DND-41 (cell line): Measurements from ENCODE around the gene LYRM9.

Experiments
- ATAC-seq: fragments of 200-7000 bp; cut with Tn5 transposase; 3 replicates; pipeline ENCODE4 v1.9.1; 2021; ENCODE audit warnings: low read depth; ENCODE audit not compliant: insufficient read depth
- DNase-seq: peaks from one replicate; pipeline ENCODE4 v3.0.0-alpha.2; 2020
- H2AFZ ChIP-seq: 2 replicates; pipeline ENCODE4 v1.6.0; 2012; ENCODE audit warnings: low read depth, low read length
- H3K27ac ChIP-seq: 2 replicates; pipeline ENCODE4 v1.5.1; 2012; ENCODE audit warnings: low read length, inconsistent platforms
- H3K27me3 ChIP-seq: fragments of 200-600 bp; sonication (generic); 2 replicates; pipeline ENCODE4 v1.6.0; 2012; ENCODE audit warnings: low read length, mild to moderate bottlenecking, inconsistent platforms; ENCODE audit not compliant: insufficient read depth, poor library complexity
- H3K36me3 ChIP-seq: 2 replicates; pipeline ENCODE4 v1.5.1; 2012; ENCODE audit warnings: low read length, inconsistent platforms; ENCODE audit not compliant: insufficient read depth
- H3K4me1 ChIP-seq: 2 replicates; pipeline ENCODE4 v1.5.1; 2012; ENCODE audit warnings: mild to moderate bottlenecking, low read length; ENCODE audit not compliant: insufficient read depth
- H3K4me2 ChIP-seq: 2 replicates; pipeline ENCODE4 v1.6.0; 2012; ENCODE audit warnings: mild to moderate bottlenecking, moderate library complexity, low read length, inconsistent platforms; ENCODE audit not compliant: insufficient read depth
- H3K4me3 ChIP-seq, 2 experiments: fragments of 200-600 bp in 1 of 2; shearing (Covaris generic) in 1 of 2; 2 replicates each; pipeline ENCODE4 v1.5.1; 2012 to 2016; ENCODE audit warnings: inconsistent platforms in 2 of 2, low read length in 2 of 2, mild to moderate bottlenecking in 2 of 2, low read depth in 1 of 2, moderate library complexity in 1 of 2
- H3K79me2 ChIP-seq: 2 replicates; pipeline ENCODE4 v1.6.0; 2012; ENCODE audit warnings: low read length, inconsistent platforms; ENCODE audit not compliant: insufficient read depth
- H3K9ac ChIP-seq: 2 replicates; pipeline ENCODE4 v1.6.0; 2012; ENCODE audit warnings: low read depth, mild to moderate bottlenecking, inconsistent platforms, low read length, moderate library complexity
- H3K9me3 ChIP-seq: 2 replicates; pipeline ENCODE4 v1.5.1; 2012; ENCODE audit warnings: low read length, moderate library complexity, mild to moderate bottlenecking, inconsistent platforms; ENCODE audit not compliant: insufficient read depth, severe bottlenecking
- H4K20me1 ChIP-seq: 2 replicates; pipeline ENCODE4 v1.6.0; 2012; ENCODE audit warnings: low read length; ENCODE audit not compliant: insufficient read depth
- EZH2 ChIP-seq: IDR thresholded peaks from 3 replicates; pipeline ENCODE4 v1.6.1; 2012; ENCODE audit warnings: borderline replicate concordance, low read depth, mild to moderate bottlenecking, moderate library complexity, low read length, inconsistent platforms; ENCODE audit not compliant: severe bottlenecking
- TF ChIP-seq, protein P1 (sequence below): IDR thresholded peaks from 2 replicates; pipeline ENCODE4 v1.5.1; 2012; ENCODE audit warnings: borderline replicate concordance, low read length, moderate library complexity, mild to moderate bottlenecking; ENCODE audit not compliant: poor library complexity, severe bottlenecking; ENCODE audit errors: extremely low read depth

The LYRM9 gene

DNA sequence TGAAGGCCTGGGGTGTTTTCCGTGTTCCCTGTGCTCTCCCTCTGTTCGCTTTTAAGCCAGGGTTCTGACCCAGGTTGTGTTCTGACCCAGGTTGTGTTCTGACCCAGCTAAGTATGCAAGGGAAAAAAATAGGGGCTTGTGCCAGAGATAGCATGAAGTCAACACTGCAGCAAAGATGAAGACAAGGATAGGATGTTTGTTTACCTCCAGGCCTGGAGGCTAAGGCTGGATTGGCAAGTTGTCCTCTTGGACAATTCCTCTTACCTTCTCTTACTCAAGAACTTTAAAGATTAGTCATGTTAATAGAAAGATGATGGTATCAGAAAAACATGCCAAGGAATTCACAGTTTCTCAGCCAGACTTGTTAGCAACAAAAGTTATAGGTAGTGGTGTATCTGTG is 19.4 kb downstream of the LYRM9 start:
- Histone ChIP-seq H3K27me3 (no peaks in the 10 kb centered on the region), H3K27ac (no peak overlapping the region), H3K9me3 (no peaks in the 10 kb centered on the region), H4K20me1 (no peaks in the 10 kb centered on the region; the same call in 1 of the 2 replicates), H3K4me3 (no peak overlapping the region), H2AFZ (no peak overlapping the region), H3K4me1 (no peaks in the 10 kb centered on the region), H3K4me2 (no peak overlapping the region), H3K9ac (no peak overlapping the region), H3K36me3 (no peaks in the 10 kb centered on the region), H3K79me2 (no peaks in the 10 kb centered on the region)
- DNase-seq (no peak), ATAC-seq (no peak)
- TF ChIP-seq, protein P1, sequence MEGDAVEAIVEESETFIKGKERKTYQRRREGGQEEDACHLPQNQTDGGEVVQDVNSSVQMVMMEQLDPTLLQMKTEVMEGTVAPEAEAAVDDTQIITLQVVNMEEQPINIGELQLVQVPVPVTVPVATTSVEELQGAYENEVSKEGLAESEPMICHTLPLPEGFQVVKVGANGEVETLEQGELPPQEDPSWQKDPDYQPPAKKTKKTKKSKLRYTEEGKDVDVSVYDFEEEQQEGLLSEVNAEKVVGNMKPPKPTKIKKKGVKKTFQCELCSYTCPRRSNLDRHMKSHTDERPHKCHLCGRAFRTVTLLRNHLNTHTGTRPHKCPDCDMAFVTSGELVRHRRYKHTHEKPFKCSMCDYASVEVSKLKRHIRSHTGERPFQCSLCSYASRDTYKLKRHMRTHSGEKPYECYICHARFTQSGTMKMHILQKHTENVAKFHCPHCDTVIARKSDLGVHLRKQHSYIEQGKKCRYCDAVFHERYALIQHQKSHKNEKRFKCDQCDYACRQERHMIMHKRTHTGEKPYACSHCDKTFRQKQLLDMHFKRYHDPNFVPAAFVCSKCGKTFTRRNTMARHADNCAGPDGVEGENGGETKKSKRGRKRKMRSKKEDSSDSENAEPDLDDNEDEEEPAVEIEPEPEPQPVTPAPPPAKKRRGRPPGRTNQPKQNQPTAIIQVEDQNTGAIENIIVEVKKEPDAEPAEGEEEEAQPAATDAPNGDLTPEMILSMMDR, result no peak
- TF ChIP-seq EZH2, result no peak

DNA sequence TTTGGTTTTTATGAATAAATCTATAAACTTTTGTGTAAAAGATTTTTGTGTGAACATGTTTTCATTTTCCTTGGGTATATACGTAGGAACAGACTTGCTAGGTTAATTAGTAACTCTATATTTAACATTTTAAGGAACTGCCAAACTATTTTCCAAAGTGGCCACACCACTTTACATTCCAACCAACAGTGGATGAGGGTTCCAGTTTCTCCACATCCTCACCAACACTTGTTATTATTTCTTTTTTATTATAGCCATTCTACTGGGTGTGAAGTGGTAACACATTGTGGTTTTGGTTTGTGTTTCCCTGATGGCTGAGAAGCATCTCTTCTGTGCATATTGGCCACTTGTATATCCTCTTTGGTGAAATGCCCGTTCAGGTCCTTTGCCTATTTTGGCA is 20.0 kb downstream of the LYRM9 start:
- Histone ChIP-seq H3K36me3 (no peaks in the 10 kb centered on the region), H2AFZ (no peak overlapping the region), H3K4me1 (no peaks in the 10 kb centered on the region), H4K20me1 (no peaks in the 10 kb centered on the region), H3K4me3 (no peak overlapping the region), H3K27me3 (no peaks in the 10 kb centered on the region), H3K27ac (no peak overlapping the region), H3K4me2 (no peak overlapping the region), H3K79me2 (no peaks in the 10 kb centered on the region), H3K9me3 (no peaks in the 10 kb centered on the region), H3K9ac (no peak overlapping the region)
- DNase-seq (no peak), ATAC-seq (no peak)
- TF ChIP-seq, protein P1, result no peak

DNA sequence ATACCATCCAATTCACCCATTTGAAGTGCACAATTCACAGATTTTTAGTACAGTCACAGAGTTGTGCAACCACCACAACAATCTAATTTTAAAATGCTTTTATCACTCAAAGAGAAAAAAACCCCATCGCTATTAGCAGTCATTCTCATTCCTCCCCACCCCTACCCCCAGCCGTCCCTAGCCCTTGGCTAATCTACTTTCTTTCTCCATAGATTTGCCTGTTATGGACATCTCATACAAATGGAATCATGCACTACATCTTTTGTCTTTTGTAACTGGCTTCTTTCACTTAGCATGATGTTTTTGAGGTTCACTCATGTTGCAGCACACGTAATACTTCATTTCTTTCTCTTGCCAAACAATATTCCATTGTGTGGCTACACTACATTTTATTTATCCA is 20.4 kb downstream of the LYRM9 start:
- ATAC-seq (no peak), DNase-seq (no peak)
- Histone ChIP-seq H2AFZ (no peak overlapping the region), H3K79me2 (no peaks in the 10 kb centered on the region), H3K9me3 (no peaks in the 10 kb centered on the region), H3K27me3 (no peaks in the 10 kb centered on the region), H3K4me3 (no peak overlapping the region), H3K27ac (no peak overlapping the region), H3K9ac (no peak overlapping the region), H3K36me3 (no peaks in the 10 kb centered on the region), H4K20me1 (no peaks in the 10 kb centered on the region), H3K4me1 (no peaks in the 10 kb centered on the region), H3K4me2 (no peak overlapping the region)
- TF ChIP-seq, protein P1, result no peak
- no peak for TF ChIP-seq EZH2

DNA sequence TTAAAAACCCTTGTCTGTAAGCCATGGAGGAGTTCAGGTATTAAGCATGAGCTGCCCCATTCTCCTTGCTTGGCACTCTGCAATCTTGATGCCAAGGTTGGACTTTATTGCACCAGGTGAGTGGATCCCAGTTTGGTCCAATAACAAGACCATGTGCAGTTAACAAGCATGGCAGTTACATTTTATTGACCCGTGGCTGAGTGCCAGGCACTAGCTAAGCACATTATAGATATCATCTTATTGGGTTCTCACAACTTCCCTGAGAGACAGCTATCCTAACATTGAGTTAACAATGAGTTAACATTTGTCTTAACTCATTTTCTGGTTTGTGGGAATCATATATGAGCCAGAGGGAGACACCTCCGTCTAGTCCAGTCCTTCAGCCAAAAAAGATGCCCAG is 21.8 kb downstream of the LYRM9 start:
- Histone ChIP-seq H3K79me2 (no peaks in the 10 kb centered on the region), H3K27ac (no peak overlapping the region), H3K9ac (no peak overlapping the region), H3K36me3 (no peaks in the 10 kb centered on the region), H2AFZ (no peak overlapping the region), H3K4me3 (no peak overlapping the region), H3K9me3 (no peaks in the 10 kb centered on the region), H3K4me2 (no peak overlapping the region), H3K27me3 (no peaks in the 10 kb centered on the region), H4K20me1 (no peaks in the 10 kb centered on the region), H3K4me1 (no peaks in the 10 kb centered on the region)
- no peak for TF ChIP-seq EZH2
- TF ChIP-seq, protein P1, result no peak
- no peak for DNase-seq
- ATAC-seq, result no peak
